Measurements from ENCODE around the gene TCEA2.

TCEA2 gene

DNA sequence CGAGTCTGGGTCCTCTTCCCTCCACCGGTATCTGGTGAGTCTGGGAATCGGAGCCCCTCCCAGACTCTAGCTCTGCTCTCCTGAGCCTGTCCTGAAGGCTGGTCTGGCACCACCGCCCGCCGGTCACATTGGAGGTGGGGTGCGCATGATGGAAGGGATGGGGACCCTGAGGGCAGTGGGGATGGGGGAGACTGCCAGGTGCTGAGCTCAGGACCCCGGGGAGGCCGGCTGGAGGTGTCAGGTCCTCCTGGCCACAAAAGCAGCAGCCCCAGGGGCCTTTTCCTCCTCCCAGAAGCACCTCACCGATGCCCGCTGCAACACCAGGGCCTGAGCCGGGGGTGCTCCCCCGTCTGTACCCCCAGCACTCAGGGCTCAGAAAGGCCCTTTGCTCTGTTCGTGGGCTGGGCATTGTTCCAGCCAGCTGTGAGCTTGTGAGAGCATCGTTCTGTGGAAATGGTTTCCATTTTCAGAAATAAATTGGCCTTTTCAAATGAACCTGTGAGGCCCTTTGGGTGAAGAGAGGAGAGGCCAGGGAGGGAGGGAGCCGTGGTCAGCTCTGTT lies 46.9 kb downstream of the TCEA2 start:
- no peak overlapping the region for H3K4me3 ChIP-seq (ENCODE audit: low read depth, low read length)
- no peak for DNase-seq (ENCODE audit: low read depth)
- in situ Hi-C loops (cut with HindIII; ENCODE audit: low sequenced_read_pairs): no loop called here
- no peak for TF ChIP-seq CTCF (IDR thresholded peaks at IDR 0.05; ENCODE audit: low read depth, low read length, missing control alignments)

- TF ChIP-seq CTCF (IDR thresholded peaks at IDR 0.05; ENCODE audit: low read depth, low read length, missing control alignments): no peak
- in situ Hi-C loops (cut with HindIII; ENCODE audit: low sequenced_read_pairs): no loop called here
- DNase-seq (ENCODE audit: low read depth): no peak
These were observed 47.5 kb downstream of the TCEA2 start for GRCh38 chr20:64110411-64111068.

GRCh38 chr20:64111841-64112641 lies 49.0 kb downstream of the TCEA2 start:
- no peak for DNase-seq (ENCODE audit: low read depth)
- in situ Hi-C loops (cut with HindIII; ENCODE audit: low sequenced_read_pairs): no loop called here
- no peak overlapping the region for H3K4me3 ChIP-seq (ENCODE audit: low read depth, low read length)
- TF ChIP-seq CTCF (IDR thresholded peaks at IDR 0.05; ENCODE audit: low read depth, low read length, missing control alignments): no peak

More at GRCh38 chr20:64110411-64111068, 47.5 kb downstream of the TCEA2 start:
- no peak overlapping the region for H3K4me3 ChIP-seq (ENCODE audit: low read depth, low read length)

DNA sequence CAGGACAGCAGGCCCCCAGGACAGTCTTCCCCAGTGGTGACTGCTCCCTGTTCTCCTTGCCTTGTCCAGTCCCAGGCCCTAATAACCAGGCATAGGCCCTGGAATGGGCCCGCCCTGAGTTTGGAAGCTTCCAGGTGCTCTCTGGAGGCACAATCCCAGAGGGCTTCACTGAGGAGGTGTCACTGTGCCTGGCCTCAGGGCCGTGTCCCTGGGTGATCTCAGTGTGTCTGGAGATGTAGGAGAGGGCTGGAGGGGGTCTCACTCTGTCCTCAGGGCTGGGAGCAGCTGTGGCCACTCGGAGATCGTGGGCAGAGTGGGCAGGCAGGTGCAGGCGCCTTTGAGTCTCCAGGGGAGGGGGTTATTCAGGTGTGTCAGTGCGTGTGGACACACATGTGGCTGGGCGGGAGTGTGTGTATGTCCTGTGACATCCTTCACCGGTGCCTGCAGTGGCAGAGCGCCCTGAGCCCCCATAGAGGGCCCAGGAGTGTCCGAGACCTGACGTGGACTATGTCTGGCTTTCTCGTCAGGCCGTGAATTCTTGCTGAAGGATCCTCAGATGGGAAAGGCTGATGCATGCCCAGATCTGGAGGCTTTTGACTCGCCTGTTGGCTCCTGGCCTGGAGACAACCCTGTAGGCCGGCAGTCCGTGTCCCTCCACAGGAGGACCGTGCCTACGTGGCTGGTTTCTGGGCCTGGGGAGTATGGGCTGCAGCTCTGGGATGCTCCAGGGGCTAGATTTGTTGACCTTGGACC lies 49.9 kb downstream of the TCEA2 start:
- no peak for TF ChIP-seq CTCF (IDR thresholded peaks at IDR 0.05; ENCODE audit: low read depth, low read length, missing control alignments)
- DNase-seq (ENCODE audit: low read depth): no peak
- in situ Hi-C loops (cut with HindIII; ENCODE audit: low sequenced_read_pairs): no loop called here
- H3K4me3 ChIP-seq (ENCODE audit: low read depth, low read length): no peak overlapping the region

DNA sequence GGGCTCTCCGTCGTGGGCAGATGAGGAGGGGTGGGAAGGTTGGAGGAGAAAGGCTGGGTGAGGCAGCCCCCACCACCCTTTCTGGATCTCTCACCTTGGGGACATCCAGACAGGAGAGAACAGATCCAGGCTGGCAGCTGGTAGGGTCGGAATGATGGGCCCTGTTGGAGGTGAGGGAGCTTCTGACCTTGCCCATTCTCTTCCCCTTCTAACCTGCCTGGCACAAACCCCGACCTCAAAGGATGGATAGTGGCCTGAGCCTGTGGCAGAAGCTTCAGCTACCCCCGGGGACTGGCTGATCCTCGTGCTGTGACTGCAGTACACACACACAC lies 50.4 kb downstream of the TCEA2 start:
- in situ Hi-C loops (cut with HindIII; ENCODE audit: low sequenced_read_pairs): no loop called here
- no peak for DNase-seq (ENCODE audit: low read depth)
- no peak overlapping the region for H3K4me3 ChIP-seq (ENCODE audit: low read depth, low read length)
- no peak for TF ChIP-seq CTCF (IDR thresholded peaks at IDR 0.05; ENCODE audit: low read depth, low read length, missing control alignments)

DNA sequence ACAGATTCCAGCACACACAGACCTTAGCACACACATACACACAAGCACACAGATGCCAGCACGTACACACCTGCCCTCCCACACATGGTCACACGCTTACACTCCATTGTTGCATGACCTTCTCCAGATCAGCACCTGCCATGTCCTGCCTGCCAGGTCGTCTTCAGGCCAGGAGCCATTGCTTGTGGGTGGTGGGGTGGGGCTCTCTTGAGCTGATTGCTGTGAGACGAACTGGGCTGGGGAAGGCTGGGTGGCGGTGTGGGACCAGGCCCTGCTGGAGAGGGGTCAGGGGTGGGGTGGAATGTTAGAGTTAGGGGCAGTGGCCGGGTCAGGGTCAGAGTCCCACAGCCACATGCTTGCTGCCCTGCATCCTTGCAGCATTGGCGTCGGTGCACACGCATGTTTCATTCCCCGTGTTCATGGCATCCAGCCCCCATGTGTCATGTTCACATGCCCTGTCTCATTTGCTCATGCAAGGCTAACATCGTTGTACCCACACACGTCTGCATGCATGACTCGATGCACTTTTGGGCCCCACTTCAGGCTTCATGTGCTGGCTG lies 50.9 kb downstream of the TCEA2 start:
- H3K4me3 ChIP-seq (ENCODE audit: low read depth, low read length): no peak overlapping the region
- in situ Hi-C loops (cut with HindIII; ENCODE audit: low sequenced_read_pairs): no loop called here
- TF ChIP-seq CTCF (IDR thresholded peaks at IDR 0.05; ENCODE audit: low read depth, low read length, missing control alignments): no peak
- DNase-seq (ENCODE audit: low read depth): no peak
